Neural cell (in vitro differentiated cells): Measurements from ENCODE around the gene FASLG. TPM values are rescaled to one million over a fixed set of nuclear protein-coding genes. Genes with fewer than 3 reads are reported as not detected.

Experiments
- H2AFZ ChIP-seq: fragments of 200-600, 300-800 bp; sonication (generic), shearing (Covaris generic); 2 replicates; pipeline ENCODE4 v1.6.0; 2014; ENCODE audit warnings: low read depth, mild to moderate bottlenecking, antibody characterized with exemption, low read length, moderate library complexity
- H3F3A ChIP-seq: fragments of 200-600 bp; shearing (Covaris generic); 2 replicates; pipeline ENCODE4 v1.6.1; 2016; ENCODE audit warnings: mild to moderate bottlenecking, moderate library complexity, mixed read lengths, antibody characterized with exemption, low read length; ENCODE audit not compliant: insufficient read depth, poor library complexity, severe bottlenecking
- H3K27ac ChIP-seq: fragments of 200-600, 300-800 bp; sonication (generic), shearing (Covaris generic); 2 replicates; pipeline ENCODE4 v1.5.1; 2014; ENCODE audit warnings: mild to moderate bottlenecking, low read length, moderate library complexity
- H3K27me3 ChIP-seq: fragments of 300-800, 200-600 bp; sonication (generic), shearing (Covaris generic); 2 replicates; pipeline ENCODE4 v1.6.0; 2014; ENCODE audit warnings: mild to moderate bottlenecking, low read depth, low read length, moderate library complexity; ENCODE audit not compliant: insufficient read depth
- H3K36me3 ChIP-seq: fragments of 300-800, 200-600 bp; sonication (generic), shearing (Covaris generic); 2 replicates; pipeline ENCODE4 v1.5.1; 2014; ENCODE audit warnings: mild to moderate bottlenecking, antibody characterized with exemption, low read length, moderate library complexity; ENCODE audit not compliant: insufficient read depth
- H3K4me2 ChIP-seq: fragments of 300-800, 200-600 bp; sonication (generic), shearing (Covaris generic); 2 replicates; pipeline ENCODE4 v1.6.0; 2014; ENCODE audit warnings: mild to moderate bottlenecking, low read length
- H3K4me3 ChIP-seq: fragments of 300-800, 200-600 bp; sonication (generic), shearing (Covaris generic); 2 replicates; pipeline ENCODE4 v1.5.1; 2014; ENCODE audit warnings: mild to moderate bottlenecking, low read length, moderate library complexity
- H3K79me2 ChIP-seq: fragments of 200-600 bp; shearing (Covaris generic); replicated peaks from 2 replicates; pipeline ENCODE4 v1.6.0; 2014; ENCODE audit warnings: mild to moderate bottlenecking, low read length, moderate library complexity; ENCODE audit not compliant: insufficient read depth
- H3K9ac ChIP-seq: fragments of 300-800, 200-600 bp; sonication (generic), shearing (Covaris generic); 2 replicates; pipeline ENCODE4 v1.6.1; 2016; ENCODE audit warnings: mild to moderate bottlenecking, low read length, mixed read lengths
- H3K9me2 ChIP-seq: fragments of 200-600 bp; shearing (Covaris generic); 2 replicates; pipeline ENCODE4 v1.6.1; 2016; ENCODE audit warnings: mild to moderate bottlenecking, low read length, mixed read lengths; ENCODE audit not compliant: insufficient read depth
- H3K9me3 ChIP-seq: fragments of 200-600, 300-800 bp; sonication (generic), shearing (Covaris generic); 2 replicates; pipeline ENCODE4 v1.6.1; 2016; ENCODE audit warnings: mild to moderate bottlenecking, mixed run types, low read length, moderate library complexity, mixed read lengths
- H4K20me1 ChIP-seq: fragments of 200-600 bp; shearing (Covaris generic); 2 replicates; pipeline ENCODE4 v1.6.1; 2016; ENCODE audit warnings: mild to moderate bottlenecking, mixed run types; ENCODE audit not compliant: insufficient read depth
- CTCF ChIP-seq: fragments of 450-650 bp; IDR thresholded peaks from 2 replicates; pipeline ENCODE4 v1.5.1; 2014; ENCODE audit warnings: antibody characterized with exemption, mild to moderate bottlenecking, moderate library complexity; ENCODE audit not compliant: poor library complexity, severe bottlenecking
- EP300 ChIP-seq: fragments of 450-650 bp; conservative IDR thresholded peaks from 2 replicates; pipeline ENCODE4 v1.6.1; 2014; ENCODE audit warnings: antibody characterized with exemption, mild to moderate bottlenecking, moderate library complexity; ENCODE audit not compliant: poor library complexity, severe bottlenecking
- EZH2 ChIP-seq: fragments of 200-600, 300-800 bp; shearing (Covaris generic), sonication (generic); IDR thresholded peaks from 2 replicates; pipeline ENCODE4 v1.6.1; 2014; ENCODE audit warnings: antibody characterized with exemption, low read length, borderline replicate concordance, mild to moderate bottlenecking; ENCODE audit not compliant: insufficient read depth, poor library complexity, severe bottlenecking
- MXI1 ChIP-seq: fragments of 450-650 bp; conservative IDR thresholded peaks from 2 replicates; pipeline ENCODE4 v1.6.1; 2014; ENCODE audit warnings: antibody characterized with exemption, mild to moderate bottlenecking; ENCODE audit not compliant: poor library complexity, severe bottlenecking
- POLR2AphosphoS5 ChIP-seq: IDR thresholded peaks from 2 replicates; pipeline ENCODE4 v1.6.1; 2012
- RAD21 ChIP-seq: fragments of 450-650 bp; conservative IDR thresholded peaks from 2 replicates; pipeline ENCODE4 v1.6.1; 2014; ENCODE audit warnings: antibody characterized with exemption, mild to moderate bottlenecking, moderate library complexity
- REST ChIP-seq: IDR thresholded peaks from 2 replicates; pipeline ENCODE4 v1.6.1; 2012; ENCODE audit warnings: borderline replicate concordance
- SMC3 ChIP-seq: fragments of 450-650 bp; conservative IDR thresholded peaks from 2 replicates; pipeline ENCODE4 v1.6.1; 2014; ENCODE audit warnings: antibody characterized with exemption, mild to moderate bottlenecking, moderate library complexity; ENCODE audit not compliant: poor library complexity
- TAF1 ChIP-seq: IDR thresholded peaks from 2 replicates; pipeline ENCODE4 v1.6.1; 2012; ENCODE audit warnings: low read depth
- polyA plus RNA-seq: library from polyadenylated mRNA; depleted of rRNA; stranded (reverse); fragments of >200 nt; gene quantifications from 2 replicates; pipeline ENCODE4 v1.2.3, GENCODE V29; 2014

The FASLG gene
- polyA plus RNA-seq, 1 donor from 2014 or later, result not detected

- Histone ChIP-seq H2AFZ (no peak overlapping the region), H3K9me3 (no peaks in the 10 kb centered on the region), H3K27me3 (no peaks in the 10 kb centered on the region), H3K79me2 (no peaks in the 10 kb centered on the region), H3K27ac (no peak overlapping the region), H3K9me2 (no peaks in the 10 kb centered on the region), H4K20me1 (no peaks in the 10 kb centered on the region), H3K36me3 (peaks cover 6% of the 10 kb centered on the region), H3K4me2 (no peak overlapping the region), H3F3A (no peaks in the 10 kb centered on the region), H3K4me3 (no peak overlapping the region), H3K9ac (no peak overlapping the region)
- TF ChIP-seq REST (no peak), EZH2 (no peak), CTCF (no peak), SMC3 (no peak), RAD21 (no peak), EP300 (no peak), TAF1 (no peak), POLR2AphosphoS5 (no peak)
These were observed 46.4 kb upstream of the FASLG start for GRCh38 chr1:172612478-172612877.

GRCh38 chr1:172613294-172613693 is 45.6 kb upstream of the FASLG start:
- Histone ChIP-seq H3K9me2 (no peaks in the 10 kb centered on the region), H3K27ac (no peak overlapping the region), H3K79me2 (no peaks in the 10 kb centered on the region), H3K36me3 (peaks cover 6% of the 10 kb centered on the region), H3K27me3 (no peaks in the 10 kb centered on the region), H2AFZ (no peak overlapping the region), H3K4me3 (no peak overlapping the region), H3K9ac (no peak overlapping the region), H4K20me1 (no peaks in the 10 kb centered on the region), H3F3A (no peaks in the 10 kb centered on the region), H3K9me3 (no peaks in the 10 kb centered on the region), H3K4me2 (no peak overlapping the region)
- TF ChIP-seq CTCF (no peak), REST (no peak), TAF1 (no peak), EZH2 (no peak), SMC3 (no peak), MXI1 (no peak), EP300 (no peak), POLR2AphosphoS5 (no peak), RAD21 (no peak)
